HEK293 (cell line): ENCODE results near the gene SNX2.

Experiments
- KLF10 ChIP-seq: fragments of 450-650 bp; IDR thresholded peaks from 2 replicates; pipeline ENCODE4 v1.5.1; 2018; ENCODE audit warnings: missing biosample characterization, mild to moderate bottlenecking, missing genetic modification characterization
- REST ChIP-seq: fragments of 450-650 bp; formaldehyde crosslinking; IDR thresholded peaks from 2 replicates; pipeline ENCODE4 v1.5.1; 2016; ENCODE audit warnings: missing biosample characterization, missing genetic modification characterization
- WT1 ChIP-seq: fragments of 450-650 bp; formaldehyde crosslinking; IDR thresholded peaks from 2 replicates; pipeline ENCODE4 v1.5.1; 2016; ENCODE audit warnings: missing biosample characterization, missing genetic modification characterization
- ZBTB8A ChIP-seq: fragments of 450-650 bp; formaldehyde crosslinking; IDR thresholded peaks from 2 replicates; pipeline ENCODE4 v1.5.1; 2016; ENCODE audit warnings: missing biosample characterization, missing genetic modification characterization
- ZFP69B ChIP-seq: fragments of 450-650 bp; formaldehyde crosslinking; IDR thresholded peaks from 2 replicates; pipeline ENCODE4 v1.5.1; 2016; ENCODE audit warnings: missing biosample characterization, missing genetic modification characterization
- ZNF10 ChIP-seq: fragments of 450-650 bp; formaldehyde crosslinking; IDR thresholded peaks from 2 replicates; pipeline ENCODE4 v1.5.1; 2017; ENCODE audit warnings: missing biosample characterization, missing genetic modification characterization
- ZNF133 ChIP-seq: fragments of 450-650 bp; formaldehyde crosslinking; IDR thresholded peaks from 2 replicates; pipeline ENCODE4 v1.5.1; 2016; ENCODE audit warnings: missing biosample characterization, missing genetic modification characterization
- ZNF16 ChIP-seq: fragments of 450-650 bp; formaldehyde crosslinking; IDR thresholded peaks from 2 replicates; pipeline ENCODE4 v1.5.1; 2016; ENCODE audit warnings: low read depth, missing biosample characterization, missing genetic modification characterization
- ZNF558 ChIP-seq: fragments of 450-650 bp; formaldehyde crosslinking; IDR thresholded peaks from 2 replicates; pipeline ENCODE4 v1.5.1; 2016; ENCODE audit warnings: missing biosample characterization, missing genetic modification characterization
- ZNF585B ChIP-seq: fragments of 450-650 bp; formaldehyde crosslinking; IDR thresholded peaks from 2 replicates; pipeline ENCODE4 v1.5.1; 2016; ENCODE audit warnings: missing biosample characterization, missing genetic modification characterization
- TF ChIP-seq, protein P1 (sequence below): fragments of 450-650 bp; formaldehyde crosslinking; IDR thresholded peaks from 2 replicates; pipeline ENCODE4 v1.5.1; 2016; ENCODE audit warnings: missing biosample characterization, missing genetic modification characterization
- TF ChIP-seq, protein P2 (sequence below): IDR thresholded peaks from 2 replicates; pipeline ENCODE4 v1.6.1; 2011; ENCODE audit warnings: mild to moderate bottlenecking, low read depth, low read length, borderline replicate concordance
- TF ChIP-seq, protein P3 (sequence below): fragments of 450-650 bp; formaldehyde crosslinking; IDR thresholded peaks from 2 replicates; pipeline ENCODE4 v1.5.0; 2017; ENCODE audit warnings: missing biosample characterization, missing genetic modification characterization, borderline replicate concordance

- TF ChIP-seq, protein P1, sequence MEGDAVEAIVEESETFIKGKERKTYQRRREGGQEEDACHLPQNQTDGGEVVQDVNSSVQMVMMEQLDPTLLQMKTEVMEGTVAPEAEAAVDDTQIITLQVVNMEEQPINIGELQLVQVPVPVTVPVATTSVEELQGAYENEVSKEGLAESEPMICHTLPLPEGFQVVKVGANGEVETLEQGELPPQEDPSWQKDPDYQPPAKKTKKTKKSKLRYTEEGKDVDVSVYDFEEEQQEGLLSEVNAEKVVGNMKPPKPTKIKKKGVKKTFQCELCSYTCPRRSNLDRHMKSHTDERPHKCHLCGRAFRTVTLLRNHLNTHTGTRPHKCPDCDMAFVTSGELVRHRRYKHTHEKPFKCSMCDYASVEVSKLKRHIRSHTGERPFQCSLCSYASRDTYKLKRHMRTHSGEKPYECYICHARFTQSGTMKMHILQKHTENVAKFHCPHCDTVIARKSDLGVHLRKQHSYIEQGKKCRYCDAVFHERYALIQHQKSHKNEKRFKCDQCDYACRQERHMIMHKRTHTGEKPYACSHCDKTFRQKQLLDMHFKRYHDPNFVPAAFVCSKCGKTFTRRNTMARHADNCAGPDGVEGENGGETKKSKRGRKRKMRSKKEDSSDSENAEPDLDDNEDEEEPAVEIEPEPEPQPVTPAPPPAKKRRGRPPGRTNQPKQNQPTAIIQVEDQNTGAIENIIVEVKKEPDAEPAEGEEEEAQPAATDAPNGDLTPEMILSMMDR (tag by site-specific recombination), result no peak
- TF ChIP-seq REST (tag by site-specific recombination), result no peak
- no peak for TF ChIP-seq ZNF558 (tag by site-specific recombination)
- no peak for TF ChIP-seq ZNF133 (tag by site-specific recombination)
- no peak for TF ChIP-seq ZNF16 (tag by site-specific recombination)
- TF ChIP-seq, protein P2, sequence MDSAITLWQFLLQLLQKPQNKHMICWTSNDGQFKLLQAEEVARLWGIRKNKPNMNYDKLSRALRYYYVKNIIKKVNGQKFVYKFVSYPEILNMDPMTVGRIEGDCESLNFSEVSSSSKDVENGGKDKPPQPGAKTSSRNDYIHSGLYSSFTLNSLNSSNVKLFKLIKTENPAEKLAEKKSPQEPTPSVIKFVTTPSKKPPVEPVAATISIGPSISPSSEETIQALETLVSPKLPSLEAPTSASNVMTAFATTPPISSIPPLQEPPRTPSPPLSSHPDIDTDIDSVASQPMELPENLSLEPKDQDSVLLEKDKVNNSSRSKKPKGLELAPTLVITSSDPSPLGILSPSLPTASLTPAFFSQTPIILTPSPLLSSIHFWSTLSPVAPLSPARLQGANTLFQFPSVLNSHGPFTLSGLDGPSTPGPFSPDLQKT, result no peak
- TF ChIP-seq ZFP69B (tag by site-specific recombination), result no peak
- no peak for TF ChIP-seq ZNF10 (tag by site-specific recombination)
- TF ChIP-seq KLF10 (tag by site-specific recombination), result no peak
- no peak for TF ChIP-seq WT1
- no peak for TF ChIP-seq ZBTB8A (tag by site-specific recombination)
- TF ChIP-seq, protein P3, sequence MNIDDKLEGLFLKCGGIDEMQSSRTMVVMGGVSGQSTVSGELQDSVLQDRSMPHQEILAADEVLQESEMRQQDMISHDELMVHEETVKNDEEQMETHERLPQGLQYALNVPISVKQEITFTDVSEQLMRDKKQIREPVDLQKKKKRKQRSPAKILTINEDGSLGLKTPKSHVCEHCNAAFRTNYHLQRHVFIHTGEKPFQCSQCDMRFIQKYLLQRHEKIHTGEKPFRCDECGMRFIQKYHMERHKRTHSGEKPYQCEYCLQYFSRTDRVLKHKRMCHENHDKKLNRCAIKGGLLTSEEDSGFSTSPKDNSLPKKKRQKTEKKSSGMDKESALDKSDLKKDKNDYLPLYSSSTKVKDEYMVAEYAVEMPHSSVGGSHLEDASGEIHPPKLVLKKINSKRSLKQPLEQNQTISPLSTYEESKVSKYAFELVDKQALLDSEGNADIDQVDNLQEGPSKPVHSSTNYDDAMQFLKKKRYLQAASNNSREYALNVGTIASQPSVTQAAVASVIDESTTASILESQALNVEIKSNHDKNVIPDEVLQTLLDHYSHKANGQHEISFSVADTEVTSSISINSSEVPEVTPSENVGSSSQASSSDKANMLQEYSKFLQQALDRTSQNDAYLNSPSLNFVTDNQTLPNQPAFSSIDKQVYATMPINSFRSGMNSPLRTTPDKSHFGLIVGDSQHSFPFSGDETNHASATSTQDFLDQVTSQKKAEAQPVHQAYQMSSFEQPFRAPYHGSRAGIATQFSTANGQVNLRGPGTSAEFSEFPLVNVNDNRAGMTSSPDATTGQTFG, result no peak
- TF ChIP-seq ZNF585B (tag by site-specific recombination), result no peak
Observed at GRCh38 chr5:122864842-122865241, 90.0 kb downstream of the SNX2 start.
